HG02938 (cell line): ENCODE results near the gene RPS27.
"Not testable (repeated sequence)": the region's sequence is repeated elsewhere in the genome, so short reads cannot be mapped to it uniquely, and the experiment has no call there.

Experiments
- ATAC-seq: cut with Tn5 transposase; IDR thresholded peaks from one replicate; pipeline ENCODE4 v1.9.1; 2021; ENCODE audit warnings: mild to moderate bottlenecking, moderate library complexity; ENCODE audit not compliant: unreplicated experiment

RPS27 gene

DNA sequence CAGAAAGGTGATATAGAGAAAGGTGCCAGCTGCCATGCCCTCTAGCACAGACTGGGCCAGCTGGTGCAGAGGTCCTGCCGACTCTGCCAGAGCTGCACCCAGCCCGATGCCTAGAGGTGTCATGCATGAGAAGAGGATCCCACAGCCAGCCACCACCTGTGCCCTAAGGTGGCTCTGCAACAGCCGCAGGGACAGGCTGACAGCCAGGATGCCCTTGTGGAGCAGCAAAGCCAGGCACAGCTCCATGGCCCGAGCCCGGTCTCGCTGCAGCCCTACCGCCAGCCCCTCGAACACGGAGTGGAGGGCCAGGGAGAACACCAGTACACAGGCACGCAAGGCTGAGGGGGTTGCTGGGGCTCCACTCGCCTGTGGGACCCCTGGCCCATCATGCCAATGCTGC lies 30.4 kb upstream of the RPS27 start:
- ATAC-seq: no peak

DNA sequence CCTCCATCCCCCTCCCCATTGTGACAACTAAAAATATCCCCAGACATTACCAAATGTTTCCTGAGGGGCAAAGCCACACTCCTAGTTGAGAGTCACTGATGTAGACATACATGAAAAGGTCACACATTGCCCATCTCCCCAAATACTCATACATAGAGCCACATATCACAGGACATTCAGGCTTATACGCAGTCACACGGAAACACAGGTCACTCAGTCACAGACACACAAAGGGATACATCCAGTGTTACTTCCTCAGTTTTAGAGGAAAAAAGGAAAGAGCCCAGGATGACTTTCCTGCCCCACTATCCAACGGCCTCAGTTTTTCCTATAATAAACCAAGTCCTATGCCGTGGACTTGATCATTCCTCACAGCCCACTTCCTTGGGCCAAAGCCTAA lies 29.1 kb upstream of the RPS27 start:
- no peak for ATAC-seq

DNA sequence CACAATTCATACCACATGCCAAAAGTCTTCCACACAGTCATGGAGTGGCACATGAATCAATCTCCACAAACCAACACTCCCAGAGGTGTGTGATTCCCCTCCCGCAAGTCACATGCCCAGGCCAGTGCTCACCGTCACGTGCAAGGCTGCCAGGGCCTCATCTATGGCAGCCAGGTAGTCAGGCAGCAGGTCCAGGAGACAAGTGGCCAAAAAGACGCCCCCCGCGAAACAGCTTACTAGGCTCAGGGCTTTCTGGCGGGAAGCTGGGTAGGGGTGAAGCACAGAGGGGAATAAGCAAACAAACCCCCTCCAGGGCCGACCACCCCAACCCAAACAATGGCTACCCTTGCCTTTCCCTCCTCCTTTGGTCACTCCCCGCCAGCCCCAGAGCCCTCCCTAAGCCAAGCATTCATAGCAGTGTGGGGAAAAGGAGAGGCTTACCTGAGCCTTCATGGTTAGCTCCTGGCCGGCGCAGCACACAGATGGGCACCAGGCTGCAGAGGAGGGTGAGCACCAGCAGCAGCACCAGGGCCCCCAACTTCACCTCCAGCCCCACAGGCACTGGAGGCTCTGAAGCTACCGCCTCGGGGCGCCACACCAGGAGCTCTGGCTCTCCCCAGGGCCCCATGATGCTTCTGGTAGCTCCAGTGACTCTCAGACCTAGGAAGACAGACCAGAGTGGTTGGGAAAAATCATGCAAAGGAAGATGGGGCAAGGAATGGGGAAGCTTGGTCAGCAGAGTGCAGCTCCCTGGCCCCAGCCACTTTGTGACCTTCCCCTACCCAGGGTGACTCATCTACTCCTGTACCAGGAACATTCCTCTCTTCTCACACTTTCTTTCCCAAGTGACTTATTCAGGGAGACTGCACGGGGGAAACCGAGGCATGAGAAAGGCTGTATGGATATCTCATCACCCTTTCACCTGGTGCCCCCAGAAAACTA lies 28.2 kb upstream of the RPS27 start:
- no peak for ATAC-seq

DNA sequence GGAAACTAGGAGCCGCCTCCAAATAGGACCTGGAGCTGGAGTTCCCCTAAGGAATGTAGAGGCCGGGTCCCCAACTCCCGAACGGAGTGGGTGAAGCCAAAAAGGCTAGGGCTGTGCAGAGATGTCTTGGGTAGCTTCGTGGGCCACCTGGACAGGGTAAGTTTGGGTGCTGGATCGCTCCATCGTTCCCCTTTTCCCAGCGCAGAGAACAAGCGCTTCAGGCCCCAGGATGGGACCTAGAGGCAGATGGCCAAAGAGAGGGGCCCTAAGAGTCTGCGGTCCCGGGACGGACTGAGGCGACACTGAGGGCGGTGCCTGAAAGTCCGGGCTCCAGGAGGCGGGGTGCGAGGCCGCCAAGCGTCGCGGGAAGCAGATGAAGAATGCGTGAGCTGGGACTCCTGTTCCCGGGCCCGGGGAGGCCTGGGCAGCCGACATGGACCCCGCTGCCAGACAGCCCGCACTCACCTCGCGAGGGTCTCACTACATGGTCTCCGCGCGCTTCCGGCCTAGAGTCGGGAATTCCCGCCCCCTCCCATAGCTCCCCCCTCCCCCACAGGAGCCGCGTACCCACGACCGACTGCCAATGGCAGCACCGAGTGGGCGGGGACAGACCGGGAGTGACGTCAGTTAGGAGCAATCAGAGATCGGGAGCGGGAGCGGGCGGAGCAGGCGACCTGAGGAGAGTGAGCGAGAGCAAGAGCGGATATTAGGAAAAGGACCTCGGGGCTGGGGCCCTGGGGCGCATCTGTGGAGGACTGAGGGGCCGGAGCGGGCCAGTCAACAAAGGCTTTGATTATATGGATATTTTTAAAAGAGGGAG lies 27.3 kb upstream of the RPS27 start, which contains the start of gene SLC39A1:
TSS of gene SLC39A1 (minus strand) at position 508 of the 820 bp plus-strand sequence. CDS start 822 bp downstream, outside the sequence.
- peak; percentile 43 for ATAC-seq

DNA sequence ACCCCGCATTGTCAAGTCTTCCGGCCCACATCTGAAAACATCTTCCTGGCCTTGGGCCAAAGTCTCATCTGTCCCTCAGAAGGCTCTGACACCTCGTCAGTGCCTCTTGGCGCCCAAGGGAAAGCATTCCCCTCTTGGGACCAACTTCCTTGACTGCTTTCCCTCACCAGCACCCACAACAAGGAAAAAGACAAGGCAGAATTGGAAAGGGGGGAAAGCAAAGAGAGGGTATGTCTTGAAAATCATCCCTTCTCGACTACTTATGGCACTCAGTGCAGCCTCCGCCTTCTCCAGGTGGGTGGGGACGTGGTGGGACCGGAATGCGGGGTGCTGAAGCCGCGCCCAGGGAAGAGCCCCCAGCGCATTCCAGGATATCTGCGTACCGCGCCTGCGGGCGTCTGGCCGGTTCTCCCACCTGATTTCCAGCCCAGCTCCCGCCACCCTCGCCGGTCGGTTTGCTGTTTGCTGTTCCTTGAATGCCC lies 26.7 kb upstream of the RPS27 start:
- ATAC-seq: no peak

DNA sequence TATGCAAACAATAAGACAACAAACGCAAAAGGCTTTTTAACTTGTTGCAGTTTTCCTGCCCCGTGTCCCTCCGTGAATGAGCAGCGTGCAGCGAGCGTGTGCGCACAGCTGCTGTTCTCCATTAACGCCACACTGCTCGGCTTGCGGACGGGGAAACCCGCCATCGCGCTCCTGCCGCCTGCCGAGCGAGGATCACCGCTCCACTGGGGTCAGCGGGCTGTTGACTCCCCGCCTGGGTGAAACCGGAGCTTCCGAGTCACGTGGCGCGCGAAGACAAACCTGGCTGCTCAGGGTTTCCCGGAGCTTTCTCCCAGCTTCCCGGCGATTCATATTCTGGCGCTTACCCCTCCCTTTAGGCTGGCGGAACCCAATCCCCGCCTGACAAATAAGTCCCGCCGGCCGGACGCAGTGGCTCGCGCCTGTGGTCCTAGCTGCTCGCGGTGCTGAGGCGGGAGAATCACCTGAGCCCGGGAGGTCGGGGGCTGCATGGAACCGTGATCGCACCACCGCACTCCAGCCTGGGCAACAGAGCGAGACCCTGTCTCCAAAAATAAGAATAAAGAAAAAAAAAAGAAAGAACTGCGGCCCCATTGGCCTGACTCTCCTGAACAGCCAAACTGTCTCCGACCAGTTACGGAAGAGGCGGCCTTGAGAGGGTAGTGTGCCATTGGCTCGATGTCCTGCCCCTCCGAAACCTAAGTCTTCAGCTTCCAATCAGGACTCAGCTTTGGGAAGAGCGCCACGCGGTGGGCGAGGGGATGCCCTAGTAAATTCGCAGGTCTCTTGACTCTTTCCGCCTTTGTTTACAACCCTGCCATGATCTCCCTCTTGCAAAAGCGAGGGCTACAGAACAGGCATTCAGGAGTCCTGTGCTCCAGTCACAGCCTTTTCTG lies 23.2 kb upstream of the RPS27 start, which contains the start of gene CREB3L4:
TSS of gene CREB3L4 (plus strand) at position 796 of the 893 bp plus-strand sequence. CDS start 624 bp downstream, outside the sequence.
- peak; percentile 73 for ATAC-seq

DNA sequence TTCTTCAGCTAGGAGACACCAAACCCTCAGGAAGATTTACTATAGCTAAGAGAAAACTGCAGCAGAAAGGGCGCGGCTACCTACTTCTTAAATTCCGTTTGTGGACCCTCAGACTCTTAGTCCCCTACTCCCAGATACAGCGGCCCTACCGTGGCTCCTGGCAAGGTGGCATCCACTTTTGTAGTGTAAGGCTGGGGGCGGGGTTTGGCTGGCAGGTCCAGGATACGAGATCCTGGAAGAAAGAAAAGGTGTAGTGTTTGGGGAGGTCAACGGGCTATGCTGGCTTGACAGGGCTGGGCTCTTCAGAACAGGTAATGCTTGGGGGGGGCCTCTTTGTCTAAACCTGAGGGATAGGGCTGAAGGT lies 22.6 kb upstream of the RPS27 start:
- no peak for ATAC-seq

DNA sequence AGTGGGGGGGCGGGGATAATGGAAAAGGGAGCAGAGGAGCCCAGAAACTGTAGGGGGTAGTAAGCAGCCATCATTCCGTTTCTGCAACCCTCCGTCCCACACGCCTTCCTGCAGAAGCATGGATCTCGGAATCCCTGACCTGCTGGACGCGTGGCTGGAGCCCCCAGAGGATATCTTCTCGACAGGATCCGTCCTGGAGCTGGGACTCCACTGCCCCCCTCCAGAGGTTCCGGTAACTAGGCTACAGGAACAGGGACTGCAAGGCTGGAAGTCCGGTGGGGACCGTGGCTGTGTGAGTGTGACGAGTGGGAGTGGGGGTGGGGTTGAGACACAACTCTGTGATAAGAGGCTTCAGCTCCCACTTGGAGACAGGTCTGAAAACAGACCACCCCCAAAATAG lies 22.2 kb upstream of the RPS27 start:
- no peak for ATAC-seq

DNA sequence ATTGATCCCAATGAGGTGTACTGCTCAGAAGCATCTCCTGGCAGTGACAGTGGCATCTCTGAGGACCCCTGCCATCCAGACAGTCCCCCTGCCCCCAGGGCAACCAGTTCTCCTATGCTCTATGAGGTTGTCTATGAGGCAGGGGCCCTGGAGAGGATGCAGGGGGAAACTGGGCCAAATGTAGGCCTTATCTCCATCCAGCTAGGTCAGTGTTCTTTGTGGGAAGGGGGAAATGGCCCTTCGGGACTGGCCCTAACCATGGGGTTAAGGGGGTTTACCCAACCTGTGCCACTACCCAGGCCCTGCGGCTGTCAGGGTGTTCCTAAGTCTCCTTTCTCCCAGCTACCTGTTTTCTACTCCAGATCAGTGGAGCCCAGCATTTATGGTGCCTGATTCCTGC lies 21.6 kb upstream of the RPS27 start:
- no peak for ATAC-seq

DNA sequence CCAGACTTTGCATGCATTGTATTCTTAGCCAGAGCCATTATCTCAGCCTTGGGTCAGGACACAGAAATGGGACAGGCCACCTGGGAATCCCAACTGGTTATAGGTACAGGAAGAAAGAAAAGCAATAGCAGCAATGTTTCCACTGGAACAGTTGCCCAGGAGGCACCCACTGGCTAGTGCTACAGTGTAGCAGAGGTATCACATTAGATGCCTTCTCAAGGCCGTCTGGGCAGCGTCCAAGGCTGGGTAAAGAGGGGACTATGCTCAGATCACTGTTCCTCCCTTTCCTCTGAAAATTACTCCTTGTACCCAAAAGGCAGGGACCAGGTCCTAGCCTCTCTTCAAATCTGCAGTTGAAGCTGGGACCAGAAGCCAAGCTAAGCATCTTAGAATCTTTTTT lies 20.2 kb upstream of the RPS27 start:
- no peak for ATAC-seq

DNA sequence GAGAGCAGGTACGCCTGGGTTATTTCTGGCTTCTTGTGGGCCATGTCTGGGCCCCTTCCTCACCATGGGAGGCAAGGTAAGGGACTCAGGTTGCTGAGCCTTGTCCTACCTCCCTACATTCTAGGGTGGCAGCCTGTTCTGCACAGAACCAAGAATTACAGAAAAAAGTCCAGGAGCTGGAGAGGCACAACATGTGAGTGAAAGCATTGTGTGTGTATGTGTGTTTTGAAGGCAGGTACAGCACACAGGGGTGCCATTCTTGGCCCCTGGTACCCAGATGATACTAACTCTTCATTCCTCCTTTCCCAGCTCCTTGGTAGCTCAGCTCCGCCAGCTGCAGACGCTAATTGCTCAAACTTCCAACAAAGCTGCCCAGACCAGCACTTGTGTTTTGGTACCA lies 17.5 kb upstream of the RPS27 start:
- ATAC-seq: no peak

DNA sequence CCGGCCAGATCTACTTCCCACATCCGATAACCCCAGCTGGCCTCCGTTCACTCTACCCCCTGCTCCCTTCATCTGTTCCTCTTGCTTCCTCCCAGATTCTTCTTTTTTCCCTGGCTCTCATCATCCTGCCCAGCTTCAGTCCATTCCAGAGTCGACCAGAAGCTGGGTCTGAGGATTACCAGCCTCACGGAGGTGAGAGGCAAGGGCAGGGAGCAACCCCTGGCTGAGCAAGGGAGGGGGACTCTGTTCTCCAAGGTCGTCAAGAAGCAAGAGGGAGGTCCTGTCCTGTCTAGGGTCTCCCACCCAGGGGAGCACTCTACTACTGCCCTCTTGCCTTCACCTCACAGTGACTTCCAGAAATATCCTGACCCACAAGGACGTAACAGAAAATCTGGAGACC lies 17.0 kb upstream of the RPS27 start:
- no peak for ATAC-seq

DNA sequence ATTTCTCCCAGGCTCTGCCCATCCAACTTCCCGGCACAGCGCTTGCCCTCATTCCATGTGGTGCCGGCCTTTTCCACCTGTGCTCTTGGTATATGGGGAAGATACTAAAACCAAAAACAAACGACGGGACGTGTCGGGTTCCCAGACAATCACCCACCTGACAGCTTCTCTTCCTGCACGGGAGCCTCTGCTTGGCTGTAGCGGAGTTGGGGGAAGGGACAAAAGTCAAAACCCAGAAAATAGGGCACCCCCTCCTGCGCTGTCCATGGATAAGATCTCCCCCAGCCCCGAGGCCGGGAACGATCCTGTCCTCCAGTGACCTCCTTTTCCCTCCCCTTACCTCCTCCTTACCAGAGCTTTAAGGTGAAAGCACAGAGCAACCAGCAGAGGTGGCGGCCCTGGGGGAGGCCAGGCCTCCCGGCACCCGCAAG lies 13.7 kb upstream of the RPS27 start:
- ATAC-seq: no peak

DNA sequence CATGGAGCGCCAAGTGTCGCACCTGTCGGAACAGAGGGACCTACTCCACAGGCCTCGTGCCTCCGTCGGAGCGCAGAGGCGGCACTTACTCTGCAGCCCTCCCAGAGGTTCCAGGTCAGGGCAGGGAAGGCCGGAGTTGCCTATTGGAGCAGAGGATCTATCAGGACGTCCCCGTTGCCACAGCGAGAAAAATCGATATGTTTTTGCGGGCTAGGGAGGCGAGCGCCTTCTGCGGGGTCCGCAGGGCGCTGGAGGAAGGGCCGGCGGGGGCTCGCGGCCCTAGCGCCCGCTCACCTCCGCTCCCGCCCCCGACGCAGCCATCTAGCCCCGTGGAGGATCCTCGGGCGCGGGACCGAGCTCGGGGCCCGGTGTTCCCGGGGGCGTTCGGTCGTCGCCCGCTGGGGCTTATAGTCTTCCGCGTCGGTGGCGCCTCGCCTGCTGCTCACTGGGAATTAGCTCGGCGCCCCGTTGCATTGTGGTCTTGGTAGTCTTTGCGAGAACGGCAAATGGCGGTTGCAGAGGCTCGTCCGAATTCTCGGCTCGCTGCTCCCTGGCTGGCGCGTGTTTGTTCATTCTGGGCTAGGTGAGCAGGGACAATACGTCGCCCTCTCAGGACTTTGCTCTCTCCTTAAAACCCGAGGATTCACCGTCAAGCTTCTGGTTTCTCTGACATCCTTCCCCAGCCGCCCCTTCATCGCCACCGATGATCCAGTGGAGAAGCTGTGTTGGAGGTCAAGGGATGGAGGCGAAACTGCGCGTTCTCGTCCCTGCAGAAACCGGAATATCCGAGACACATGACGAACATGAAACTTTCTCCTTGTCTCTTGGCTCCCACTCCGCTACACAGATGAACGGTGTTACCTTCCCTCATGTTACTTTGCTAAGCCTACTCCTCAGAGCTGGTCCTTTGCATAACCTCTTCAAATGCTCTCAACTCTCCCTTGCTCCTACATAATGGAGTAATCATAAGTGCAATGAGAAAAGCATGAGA lies 13.0 kb upstream of the RPS27 start, which contains the start of gene JTB:
TSS of gene JTB (minus strand) at position 425 of the 991 bp plus-strand sequence. CDS start at position 3, 422 bp downstream.
- peak; percentile 78 for ATAC-seq

DNA sequence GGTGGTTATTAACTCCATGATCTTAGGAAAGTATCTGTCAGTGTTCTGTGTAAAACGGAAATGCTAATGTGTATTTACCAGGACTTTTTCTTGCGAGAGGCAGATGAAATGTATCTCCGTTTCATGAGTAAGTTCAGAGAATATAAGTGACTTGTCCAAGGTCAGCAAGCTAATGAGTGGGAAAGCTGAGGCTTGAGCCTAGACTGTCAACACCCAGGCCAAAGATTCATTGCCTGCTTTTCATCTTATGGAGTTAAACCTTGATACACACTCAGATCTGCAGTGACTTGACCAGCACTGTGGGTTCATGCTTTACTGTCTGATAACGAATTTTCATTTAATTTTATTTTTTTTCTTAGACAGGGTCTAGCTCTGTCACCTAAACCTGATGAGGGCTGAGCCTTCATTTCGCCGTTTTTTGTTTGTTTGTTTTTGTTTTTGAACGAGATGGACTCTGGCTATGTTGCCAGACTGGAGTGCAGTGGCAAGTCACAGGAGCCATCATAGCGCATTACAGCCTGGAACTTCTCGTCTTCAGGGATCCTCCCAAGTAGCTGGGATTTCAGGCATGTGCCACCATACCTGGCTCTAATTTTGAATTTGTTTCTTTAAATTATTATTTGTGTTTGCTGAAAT lies 12.2 kb upstream of the RPS27 start:
- no peak for ATAC-seq

DNA sequence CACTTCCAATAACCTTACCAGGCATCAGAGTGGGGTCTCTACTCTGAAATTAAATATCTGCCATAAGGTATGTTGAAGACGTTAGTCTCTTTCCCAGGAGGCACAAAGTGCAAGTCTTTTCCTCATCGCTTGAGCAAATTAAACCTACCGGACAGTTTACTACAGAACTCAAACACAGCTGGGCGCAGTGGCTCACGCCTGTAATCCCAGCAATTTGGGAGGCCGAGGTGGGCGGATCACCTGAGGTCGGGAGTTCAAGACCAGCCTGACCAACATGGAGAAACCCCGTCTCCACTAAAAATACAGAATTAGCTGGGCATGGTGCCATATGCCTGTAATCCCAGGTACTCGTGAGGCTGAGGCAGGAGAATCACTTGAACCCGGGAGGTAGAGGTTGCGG lies 11.5 kb upstream of the RPS27 start:
- not testable (repeated sequence) for ATAC-seq

DNA sequence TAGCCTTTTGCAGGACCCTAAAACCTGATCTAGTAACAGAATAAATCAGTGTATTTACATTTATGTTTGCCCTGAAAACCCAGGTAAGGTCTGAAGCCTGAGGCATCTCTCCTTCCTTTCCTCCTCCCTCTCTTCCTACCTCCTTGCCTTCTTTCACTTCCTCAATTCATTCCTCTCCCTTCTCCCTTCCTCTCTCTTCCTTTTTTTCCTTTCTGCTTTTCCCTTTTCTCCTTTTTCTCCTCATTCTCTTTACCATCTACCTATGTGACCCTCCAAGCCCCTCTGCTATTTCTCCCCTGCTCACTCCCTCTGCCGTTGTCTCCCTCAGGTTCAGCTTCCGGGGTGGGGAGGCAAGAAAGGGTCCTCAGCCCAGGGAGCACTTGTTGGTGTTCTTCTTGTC lies 8.8 kb upstream of the RPS27 start:
- ATAC-seq: not testable (repeated sequence)

DNA sequence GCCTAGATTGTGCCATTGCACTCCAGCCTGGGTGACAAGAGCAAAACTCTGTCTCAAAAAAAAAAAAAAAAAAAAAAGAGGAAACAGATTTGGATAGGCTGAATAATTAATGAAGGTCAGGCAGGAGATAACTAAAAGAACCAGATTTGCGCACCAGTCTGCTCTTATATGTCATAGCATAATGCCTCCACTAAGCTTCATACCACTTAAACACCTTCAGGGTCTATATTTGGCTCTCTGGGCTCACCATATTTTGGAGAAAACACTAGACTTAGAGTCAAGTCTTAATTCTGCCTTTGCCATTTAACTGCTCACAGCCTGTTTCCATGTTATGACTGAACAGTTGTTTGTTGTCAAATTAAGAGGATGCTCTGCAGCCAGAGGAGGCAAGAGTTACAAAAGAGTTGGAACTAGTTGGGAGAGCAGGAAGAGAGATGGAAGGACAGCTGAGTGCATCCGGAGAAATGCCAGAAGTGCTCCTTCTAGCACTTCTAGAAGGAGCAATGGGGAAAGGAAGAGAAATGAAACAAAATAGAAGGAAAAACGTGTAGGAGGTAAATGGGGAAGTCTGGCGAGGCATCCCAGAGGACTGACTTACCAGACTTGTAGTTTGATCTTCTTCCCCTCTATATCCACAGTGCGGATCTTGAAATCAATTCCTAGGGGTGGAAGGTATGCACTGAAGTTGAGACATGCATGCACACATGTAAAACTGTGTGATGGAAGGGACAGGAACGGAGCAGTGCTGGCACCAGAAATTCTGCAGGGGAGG lies 6.3 kb upstream of the RPS27 start:
- ATAC-seq: no peak
